Measurements from ENCODE around the gene DUSP16.

The DUSP16 gene

DNA sequence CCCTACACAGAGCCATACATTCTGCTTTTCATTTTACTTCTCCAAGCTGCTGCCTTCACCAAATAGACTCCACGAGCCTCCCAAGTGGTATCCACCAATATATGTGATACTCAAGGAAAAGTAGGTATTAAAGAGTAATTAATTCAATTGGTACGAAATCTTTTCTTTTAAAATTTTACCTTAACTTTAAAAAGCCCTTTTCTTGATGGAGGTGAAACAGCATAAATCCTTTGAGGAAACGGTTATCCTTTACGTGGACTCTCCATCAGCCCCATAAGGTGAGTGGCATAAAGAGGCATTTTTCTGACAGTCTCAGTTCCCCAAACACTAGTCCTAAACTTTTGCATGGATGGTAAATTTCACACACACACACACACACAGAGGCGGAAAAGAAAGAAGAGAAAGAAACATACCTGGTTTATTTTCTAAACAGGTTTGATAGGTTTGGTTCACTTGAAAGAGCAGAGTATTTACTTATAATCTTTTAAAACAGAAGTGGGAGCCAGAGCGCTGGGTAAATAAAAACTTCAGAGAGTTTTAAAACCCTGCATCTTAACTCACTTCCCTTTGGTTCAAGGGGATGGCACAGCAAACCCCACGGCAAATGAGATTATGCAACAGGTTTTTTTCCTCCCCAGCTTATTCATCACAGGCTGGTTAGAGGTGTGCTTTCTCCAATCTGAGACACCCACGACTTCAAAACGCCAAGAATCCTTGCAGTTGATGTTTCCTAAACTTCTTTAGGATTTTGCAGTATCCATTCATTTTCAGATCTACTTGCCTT, 1.9 kb downstream of the DUSP16 start:
- Histone ChIP-seq H3K4me3 (ENCODE audit: low read length) (peak overlapping the region; percentile 86), H3K27me3 (replicated peaks; ENCODE audit: control insufficient read depth, insufficient read depth, low read length) (no peaks in the 10 kb centered on the region), H3K9ac (ENCODE audit: low read length) (peak overlapping the region; percentile 85), H3K4me1 (ENCODE audit: control insufficient read depth, insufficient read depth, low read length) (peaks cover 9% of the 10 kb centered on the region), H3K9me3 (ENCODE audit: control insufficient read depth, low read length) (no peaks in the 10 kb centered on the region), H3K36me3 (ENCODE audit: control insufficient read depth, insufficient read depth, low read length, severe bottlenecking) (no peaks in the 10 kb centered on the region)
- DNase-seq (ENCODE audit: low read depth), result peak; percentile 67

DNA sequence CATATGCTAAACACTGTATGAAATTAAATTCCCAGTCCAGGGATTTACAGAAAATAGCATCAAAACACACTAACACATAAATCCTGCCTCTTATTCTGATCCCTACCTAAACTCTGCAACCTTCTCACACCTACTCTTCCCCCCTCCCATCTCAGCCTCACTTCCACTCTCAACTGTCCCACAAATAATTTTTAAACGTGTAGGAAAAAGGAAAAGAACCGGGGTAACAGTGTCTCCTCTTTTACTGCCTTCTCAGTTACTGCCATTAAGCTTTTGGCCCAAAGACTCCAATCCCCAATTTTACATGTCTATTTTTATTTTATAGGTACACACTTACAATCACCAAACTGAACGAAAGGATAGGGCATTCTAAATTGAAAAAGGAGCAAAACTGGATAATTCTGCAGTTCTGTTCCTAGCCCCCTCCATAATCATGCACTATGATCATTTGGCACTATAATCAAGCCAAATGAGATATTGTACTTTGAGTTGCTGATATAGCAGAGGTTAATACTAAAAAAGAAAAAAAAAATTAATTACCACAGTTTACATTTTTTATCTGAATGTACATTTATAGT, 2.9 kb downstream of the DUSP16 start:
- H3K4me3 ChIP-seq (ENCODE audit: low read length), result no peak overlapping the region
- peaks cover 9% of the 10 kb centered on the region for H3K4me1 ChIP-seq (ENCODE audit: control insufficient read depth, insufficient read depth, low read length)
- DNase-seq (ENCODE audit: low read depth), result no peak
- no peak overlapping the region for H3K9ac ChIP-seq (ENCODE audit: low read length)
- no peaks in the 10 kb centered on the region for H3K27me3 ChIP-seq (replicated peaks; ENCODE audit: control insufficient read depth, insufficient read depth, low read length)
- H3K9me3 ChIP-seq (ENCODE audit: control insufficient read depth, low read length), result no peaks in the 10 kb centered on the region
- H3K36me3 ChIP-seq (ENCODE audit: control insufficient read depth, insufficient read depth, low read length, severe bottlenecking), result no peaks in the 10 kb centered on the region

DNA sequence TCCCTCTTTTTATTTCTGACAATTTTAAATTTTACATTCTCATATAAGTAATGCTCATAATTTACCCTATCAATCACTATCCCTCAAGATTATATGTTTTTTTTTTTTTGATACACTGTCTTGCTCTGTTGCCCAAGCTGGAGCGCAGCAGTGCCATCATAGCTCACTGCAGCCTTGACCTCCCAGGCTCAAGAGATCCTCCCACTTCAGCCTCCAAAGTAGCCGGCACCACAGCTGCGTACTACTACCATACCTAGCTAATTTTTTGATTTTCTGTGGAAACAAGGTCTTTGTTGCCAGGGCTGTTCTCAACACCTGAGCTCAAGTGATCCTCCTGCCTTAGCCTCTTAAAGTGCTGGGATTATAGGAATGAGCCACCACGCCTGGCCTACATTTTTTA, 4.4 kb downstream of the DUSP16 start:
- H3K4me3 ChIP-seq (ENCODE audit: low read length), result no peak overlapping the region
- H3K4me1 ChIP-seq (ENCODE audit: control insufficient read depth, insufficient read depth, low read length), result peaks cover 9% of the 10 kb centered on the region
- H3K9ac ChIP-seq (ENCODE audit: low read length), result no peak overlapping the region
- no peak for DNase-seq (ENCODE audit: low read depth)
- no peaks in the 10 kb centered on the region for H3K27me3 ChIP-seq (replicated peaks; ENCODE audit: control insufficient read depth, insufficient read depth, low read length)
- no peaks in the 10 kb centered on the region for H3K9me3 ChIP-seq (ENCODE audit: control insufficient read depth, low read length)
- no peaks in the 10 kb centered on the region for H3K36me3 ChIP-seq (ENCODE audit: control insufficient read depth, insufficient read depth, low read length, severe bottlenecking)

DNA sequence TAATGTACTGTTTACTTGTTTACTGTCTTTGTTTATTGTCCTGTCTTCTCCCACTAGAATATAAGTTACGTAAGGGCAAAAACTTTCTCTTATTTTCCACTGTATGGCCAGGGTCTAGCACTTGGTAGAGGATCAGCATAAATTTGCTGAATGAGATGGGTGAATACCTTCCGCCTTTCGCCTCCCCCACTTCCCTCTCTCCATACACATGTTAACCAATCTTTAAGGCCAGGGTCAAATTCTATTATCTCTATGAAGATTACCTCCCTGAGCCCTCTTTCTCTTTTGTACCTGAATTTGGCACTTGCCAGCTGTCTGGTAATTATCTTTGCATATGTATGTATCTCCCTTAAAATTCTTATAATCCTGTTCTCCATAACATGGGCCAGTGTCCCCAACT, 4.9 kb downstream of the DUSP16 start:
- Histone ChIP-seq H3K4me3 (ENCODE audit: low read length) (no peak overlapping the region), H3K9ac (ENCODE audit: low read length) (no peak overlapping the region), H3K36me3 (ENCODE audit: control insufficient read depth, insufficient read depth, low read length, severe bottlenecking) (no peaks in the 10 kb centered on the region), H3K4me1 (ENCODE audit: control insufficient read depth, insufficient read depth, low read length) (peaks cover 9% of the 10 kb centered on the region), H3K27me3 (replicated peaks; ENCODE audit: control insufficient read depth, insufficient read depth, low read length) (no peaks in the 10 kb centered on the region), H3K9me3 (ENCODE audit: control insufficient read depth, low read length) (no peaks in the 10 kb centered on the region)
- no peak for DNase-seq (ENCODE audit: low read depth)

GRCh38 chr12:12555656-12556055, 7.0 kb downstream of the DUSP16 start:
- no peaks in the 10 kb centered on the region for H3K9me3 ChIP-seq (ENCODE audit: control insufficient read depth, low read length)
- no peak for DNase-seq (ENCODE audit: low read depth)
- peaks cover 3% of the 10 kb centered on the region for H3K4me1 ChIP-seq (ENCODE audit: control insufficient read depth, insufficient read depth, low read length)
- no peak overlapping the region for H3K9ac ChIP-seq (ENCODE audit: low read length)
- no peaks in the 10 kb centered on the region for H3K27me3 ChIP-seq (replicated peaks; ENCODE audit: control insufficient read depth, insufficient read depth, low read length)
- H3K36me3 ChIP-seq (ENCODE audit: control insufficient read depth, insufficient read depth, low read length, severe bottlenecking), result no peaks in the 10 kb centered on the region
- H3K4me3 ChIP-seq (ENCODE audit: low read length), result no peak overlapping the region

DNA sequence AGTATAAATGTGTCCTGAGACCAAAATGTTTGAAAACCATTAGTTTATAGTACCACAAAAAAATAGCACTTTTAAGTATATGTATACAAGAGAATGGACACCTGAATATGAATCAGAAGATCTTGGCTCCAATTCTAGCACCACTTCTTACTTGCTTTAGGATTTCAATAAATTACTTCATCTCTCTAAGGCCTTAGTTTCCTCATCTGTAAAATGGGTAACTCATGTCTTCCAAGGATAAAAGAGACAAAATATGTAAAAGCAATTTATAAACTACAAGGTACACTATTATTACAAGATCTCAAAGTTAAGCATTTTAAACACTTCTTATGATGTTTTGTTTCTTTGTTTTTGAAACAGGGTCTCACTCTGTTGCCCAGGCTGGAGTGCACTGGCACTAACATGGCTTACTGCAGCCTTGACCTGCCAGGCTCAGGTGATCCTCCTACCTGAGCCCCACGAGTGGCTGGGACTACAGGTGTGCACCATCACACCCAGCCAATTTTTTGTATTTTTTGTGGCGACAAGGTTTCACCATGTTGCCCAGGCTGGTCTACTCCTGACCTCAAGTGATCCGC, 9.4 kb downstream of the DUSP16 start:
- H3K27me3 ChIP-seq (replicated peaks; ENCODE audit: control insufficient read depth, insufficient read depth, low read length), result no peaks in the 10 kb centered on the region
- no peaks in the 10 kb centered on the region for H3K9me3 ChIP-seq (ENCODE audit: control insufficient read depth, low read length)
- no peak overlapping the region for H3K4me3 ChIP-seq (ENCODE audit: low read length)
- no peak for DNase-seq (ENCODE audit: low read depth)
- no peaks in the 10 kb centered on the region for H3K36me3 ChIP-seq (ENCODE audit: control insufficient read depth, insufficient read depth, low read length, severe bottlenecking)
- no peaks in the 10 kb centered on the region for H3K4me1 ChIP-seq (ENCODE audit: control insufficient read depth, insufficient read depth, low read length)
- H3K9ac ChIP-seq (ENCODE audit: low read length), result no peak overlapping the region

GRCh38 chr12:12551115-12551514, 11.5 kb downstream of the DUSP16 start:
- no peak overlapping the region for H3K4me3 ChIP-seq (ENCODE audit: low read length)
- H3K9me3 ChIP-seq (ENCODE audit: control insufficient read depth, low read length), result no peaks in the 10 kb centered on the region
- H3K9ac ChIP-seq (ENCODE audit: low read length), result no peak overlapping the region
- DNase-seq (ENCODE audit: low read depth), result no peak
- no peaks in the 10 kb centered on the region for H3K4me1 ChIP-seq (ENCODE audit: control insufficient read depth, insufficient read depth, low read length)
- H3K36me3 ChIP-seq (ENCODE audit: control insufficient read depth, insufficient read depth, low read length, severe bottlenecking), result no peaks in the 10 kb centered on the region
- no peaks in the 10 kb centered on the region for H3K27me3 ChIP-seq (replicated peaks; ENCODE audit: control insufficient read depth, insufficient read depth, low read length)

DNA sequence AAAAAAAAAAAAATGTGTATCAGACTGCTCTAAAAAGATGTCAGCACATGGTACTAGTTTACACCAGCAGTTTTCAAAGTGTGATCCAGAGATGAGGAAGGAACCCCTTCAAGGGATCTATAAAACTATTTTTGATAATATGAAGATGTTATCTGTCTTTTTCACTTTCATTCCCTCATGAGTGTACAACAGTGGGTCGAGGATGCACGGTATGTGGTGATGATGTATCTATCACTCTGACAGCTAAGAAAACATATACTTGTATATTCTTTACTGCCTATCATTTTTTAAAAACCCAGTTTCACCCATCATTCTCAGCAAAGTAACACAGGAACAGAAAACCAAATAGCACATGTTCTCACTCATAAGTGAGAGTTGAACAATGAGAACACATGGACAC, 12.4 kb downstream of the DUSP16 start:
- H3K9me3 ChIP-seq (ENCODE audit: control insufficient read depth, low read length), result no peaks in the 10 kb centered on the region
- no peak for DNase-seq (ENCODE audit: low read depth)
- no peaks in the 10 kb centered on the region for H3K36me3 ChIP-seq (ENCODE audit: control insufficient read depth, insufficient read depth, low read length, severe bottlenecking)
- H3K27me3 ChIP-seq (replicated peaks; ENCODE audit: control insufficient read depth, insufficient read depth, low read length), result no peaks in the 10 kb centered on the region
- H3K4me3 ChIP-seq (ENCODE audit: low read length), result no peak overlapping the region
- no peaks in the 10 kb centered on the region for H3K4me1 ChIP-seq (ENCODE audit: control insufficient read depth, insufficient read depth, low read length)
- no peak overlapping the region for H3K9ac ChIP-seq (ENCODE audit: low read length)

DNA sequence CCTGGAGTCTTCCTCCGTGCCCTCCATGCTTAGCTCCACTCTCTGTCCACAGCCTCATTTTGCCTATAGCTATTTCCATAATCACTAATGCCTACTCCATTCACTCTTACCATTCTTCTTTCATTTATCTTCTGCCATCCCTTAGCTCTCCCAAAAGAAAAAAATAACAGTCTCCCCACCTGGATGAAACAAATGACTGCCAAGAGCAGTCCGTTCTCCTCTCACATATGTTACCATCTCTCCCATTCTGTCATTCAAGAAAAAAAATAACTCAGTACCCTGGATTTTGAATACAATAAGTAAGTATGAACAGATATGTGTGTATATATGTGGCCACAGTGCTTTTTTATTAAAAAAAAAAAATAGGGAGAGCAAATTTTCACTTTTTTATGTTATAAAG, 13.2 kb downstream of the DUSP16 start:
- no peaks in the 10 kb centered on the region for H3K27me3 ChIP-seq (replicated peaks; ENCODE audit: control insufficient read depth, insufficient read depth, low read length)
- no peaks in the 10 kb centered on the region for H3K9me3 ChIP-seq (ENCODE audit: control insufficient read depth, low read length)
- no peak overlapping the region for H3K9ac ChIP-seq (ENCODE audit: low read length)
- no peak overlapping the region for H3K4me3 ChIP-seq (ENCODE audit: low read length)
- no peak for DNase-seq (ENCODE audit: low read depth)
- H3K4me1 ChIP-seq (ENCODE audit: control insufficient read depth, insufficient read depth, low read length), result no peaks in the 10 kb centered on the region
- no peaks in the 10 kb centered on the region for H3K36me3 ChIP-seq (ENCODE audit: control insufficient read depth, insufficient read depth, low read length, severe bottlenecking)

DNA sequence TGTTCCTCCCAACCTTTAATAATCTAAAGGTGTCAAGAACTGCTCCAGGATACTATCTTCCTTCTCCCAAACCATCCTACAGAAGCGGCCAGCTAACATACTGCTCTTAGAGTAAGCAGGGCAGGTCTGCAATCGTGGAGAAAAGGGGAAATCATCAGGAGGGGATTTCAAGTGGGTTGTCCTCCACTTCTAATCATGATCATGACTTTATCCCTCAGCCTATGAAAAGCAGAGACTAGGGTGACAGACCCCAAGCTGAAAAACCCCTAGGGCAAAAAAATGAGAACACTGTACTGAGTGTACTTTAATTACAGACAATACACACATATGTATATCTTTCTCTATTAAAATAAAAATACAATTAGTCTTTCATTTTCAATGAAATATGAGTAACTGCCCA, 13.9 kb downstream of the DUSP16 start:
- Histone ChIP-seq H3K9ac (ENCODE audit: low read length) (no peak overlapping the region), H3K4me3 (ENCODE audit: low read length) (no peak overlapping the region), H3K4me1 (ENCODE audit: control insufficient read depth, insufficient read depth, low read length) (no peaks in the 10 kb centered on the region), H3K27me3 (replicated peaks; ENCODE audit: control insufficient read depth, insufficient read depth, low read length) (no peaks in the 10 kb centered on the region), H3K9me3 (ENCODE audit: control insufficient read depth, low read length) (no peaks in the 10 kb centered on the region), H3K36me3 (ENCODE audit: control insufficient read depth, insufficient read depth, low read length, severe bottlenecking) (no peaks in the 10 kb centered on the region)
- DNase-seq (ENCODE audit: low read depth), result no peak

GRCh38 chr12:12546314-12546772, 16.3 kb downstream of the DUSP16 start:
- H3K36me3 ChIP-seq (ENCODE audit: control insufficient read depth, insufficient read depth, low read length, severe bottlenecking), result no peaks in the 10 kb centered on the region
- H3K9ac ChIP-seq (ENCODE audit: low read length), result no peak overlapping the region
- H3K9me3 ChIP-seq (ENCODE audit: control insufficient read depth, low read length), result no peaks in the 10 kb centered on the region
- no peak overlapping the region for H3K4me3 ChIP-seq (ENCODE audit: low read length)
- H3K27me3 ChIP-seq (replicated peaks; ENCODE audit: control insufficient read depth, insufficient read depth, low read length), result no peaks in the 10 kb centered on the region
- no peaks in the 10 kb centered on the region for H3K4me1 ChIP-seq (ENCODE audit: control insufficient read depth, insufficient read depth, low read length)
- no peak for DNase-seq (ENCODE audit: low read depth)

Data from adipocyte (in vitro differentiated cells).